SK-N-SH (cell line): ENCODE results near the gene TAS1R3. TPM values are rescaled to one million over a fixed set of nuclear protein-coding genes. Genes with fewer than 3 reads are reported as not detected.
A peak's percentile ranks its signal among the peaks of the same experiment; 100 is the strongest.

ENCODE experiments used
- CTCF ChIA-PET: fragments of 300-600, 350-600 bp; formaldehyde crosslinking; extraction: SDS; loops from one replicate; lab custom pipeline; 2021; lab: Yijun Ruan, JAX
- POLR2A ChIA-PET: fragments of 350-600 bp; sonication (Branson Sonifier 250); formaldehyde crosslinking; extraction: SDS; loops from one replicate; lab custom pipeline; 2020; ENCODE audit warnings: antibody characterized with exemption, inconsistent platforms; lab: Yijun Ruan, JAX
- DNase-seq: peaks from one replicate; pipeline ENCODE4 v3.0.0; 2012
- H2AFZ ChIP-seq: fragments of 200-600 bp; sonication (generic); 2 replicates; pipeline ENCODE4 v1.8.1; 2016; ENCODE audit warnings: antibody characterized with exemption, mild to moderate bottlenecking, low read depth
- H3F3A ChIP-seq: fragments of 200-600 bp; sonication (generic); replicated peaks from 2 replicates; pipeline ENCODE3; 2016; ENCODE audit warnings: antibody characterized with exemption, mild to moderate bottlenecking; ENCODE audit not compliant: insufficient read depth
- H3K27ac ChIP-seq, 2 experiments: fragments of 200-500 bp in 1 of 2; fragments of 200-600 bp in 1 of 2; sonication (Bioruptor generic) in 1 of 2; sonication (generic), shearing (Covaris generic) in 1 of 2; 2 replicates each; pipeline versions ENCODE4 v1.5.1 to v1.6.1; 2014 to 2016; ENCODE audit warnings: low read depth in 2 of 2, inconsistent platforms in 1 of 2, low read length in 1 of 2, mild to moderate bottlenecking in 1 of 2, mixed read lengths in 1 of 2
- H3K27me3 ChIP-seq: fragments of 200-600 bp; sonication (generic), shearing (Covaris generic); 2 replicates; pipeline ENCODE4 v1.6.1; 2016; ENCODE audit warnings: mixed run types; ENCODE audit not compliant: insufficient read depth
- H3K36me3 ChIP-seq, 2 experiments: fragments of 200-500 bp in 1 of 2; fragments of 200-600 bp in 1 of 2; sonication (Bioruptor generic) in 1 of 2; sonication (generic) in 1 of 2; replicated peaks in 1 of 2; 2 replicates each; pipeline versions ENCODE3 to v1.5.1; 2014 to 2016; ENCODE audit warnings: low read length in 1 of 2, mild to moderate bottlenecking in 1 of 2; ENCODE audit not compliant: insufficient read depth in 2 of 2, control insufficient read depth in 1 of 2
- H3K4me1 ChIP-seq, 2 experiments: fragments of 200-500 bp in 1 of 2; fragments of 200-600 bp in 1 of 2; sonication (Bioruptor generic) in 1 of 2; sonication (generic), shearing (Covaris generic) in 1 of 2; 2 replicates each; pipeline versions ENCODE4 v1.5.1 to v1.6.1; 2014 to 2016; ENCODE audit warnings: low read depth in 1 of 2, low read length in 1 of 2, mixed run types in 1 of 2; ENCODE audit not compliant: insufficient read depth in 2 of 2, control insufficient read depth in 1 of 2
- H3K4me2 ChIP-seq: fragments of 200-600 bp; sonication (generic), shearing (Covaris generic); 2 replicates; pipeline ENCODE4 v1.6.1; 2017; ENCODE audit warnings: mixed run types
- H3K4me3 ChIP-seq, 2 experiments: fragments of 200-500 bp in 1 of 2; fragments of 200-600 bp in 1 of 2; sonication (Bioruptor generic) in 1 of 2; sonication (generic), shearing (Covaris generic) in 1 of 2; 2 replicates each; pipeline versions ENCODE4 v1.5.1 to v1.8.1; 2014 to 2016; ENCODE audit warnings: low read depth in 2 of 2, inconsistent platforms in 1 of 2, low read length in 1 of 2, mild to moderate bottlenecking in 1 of 2, mixed read lengths in 1 of 2, moderate library complexity in 1 of 2
- H3K79me2 ChIP-seq: fragments of 200-600 bp; sonication (generic); 2 replicates; pipeline ENCODE4 v1.8.1; 2017; ENCODE audit warnings: mild to moderate bottlenecking; ENCODE audit not compliant: insufficient read depth
- H3K9ac ChIP-seq: fragments of 200-600 bp; sonication (generic); 2 replicates; pipeline ENCODE4 v1.6.1; 2017; ENCODE audit warnings: mixed run types
- H3K9me2 ChIP-seq: fragments of 200-600 bp; sonication (generic); 2 replicates; pipeline ENCODE4 v1.6.1; 2017; ENCODE audit warnings: mixed run types
- H3K9me3 ChIP-seq: fragments of 200-600 bp; sonication (generic); 2 replicates; pipeline ENCODE4 v1.6.1; 2017; ENCODE audit warnings: mixed run types, mild to moderate bottlenecking, moderate library complexity
- H4K20me1 ChIP-seq: fragments of 200-600 bp; sonication (generic); 2 replicates; pipeline ENCODE4 v1.6.1; 2017; ENCODE audit warnings: mild to moderate bottlenecking, mixed run types; ENCODE audit not compliant: insufficient read depth
- CHD2 ChIP-seq: fragments of 150-350 bp; IDR thresholded peaks from 2 replicates; pipeline ENCODE4 v1.6.1; 2018; ENCODE audit warnings: low read length; ENCODE audit not compliant: partially characterized antibody
- CTCF ChIP-seq: fragments of 200-600 bp; sonication (generic); IDR thresholded peaks from 2 replicates; pipeline ENCODE4 v1.6.1; 2017; ENCODE audit warnings: antibody characterized with exemption, mild to moderate bottlenecking, moderate library complexity
- ELF1 ChIP-seq: IDR thresholded peaks from 2 replicates; pipeline ENCODE4 v1.4.0; 2012
- EZH2phosphoT487 ChIP-seq: fragments of 200-600 bp; sonication (generic); IDR thresholded peaks from 2 replicates; pipeline ENCODE4 v1.6.1; 2017; ENCODE audit warnings: low read depth, mixed run types, mild to moderate bottlenecking, antibody characterized with exemption, moderate library complexity, borderline replicate concordance
- FOSL2 ChIP-seq: IDR thresholded peaks from 2 replicates; pipeline ENCODE4 v1.4.0; 2012; ENCODE audit warnings: low read depth, mild to moderate bottlenecking, moderate library complexity, borderline replicate concordance
- FOXJ3 ChIP-seq: sonication (generic); formaldehyde crosslinking; IDR thresholded peaks from 2 replicates; pipeline ENCODE4 v1.5.1; 2020; ENCODE audit warnings: mild to moderate bottlenecking, missing genetic modification reagents
- GATA2 ChIP-seq: sonication (generic); formaldehyde crosslinking; IDR thresholded peaks from 2 replicates; pipeline ENCODE4 v1.5.0; 2020; ENCODE audit warnings: mild to moderate bottlenecking, missing genetic modification reagents
- JUND ChIP-seq: IDR thresholded peaks from 2 replicates; pipeline ENCODE4 v1.4.0; 2012
- MEF2A ChIP-seq: IDR thresholded peaks from 2 replicates; pipeline ENCODE4 v1.4.0; 2012; ENCODE audit warnings: low read depth, borderline replicate concordance
- MXI1 ChIP-seq: IDR thresholded peaks from 2 replicates; pipeline ENCODE4 v1.6.1; 2012; ENCODE audit warnings: mild to moderate bottlenecking, low read depth, low read length, improper control_type of control experiment
- NFIC ChIP-seq: IDR thresholded peaks from 2 replicates; pipeline ENCODE4 v1.4.0; 2012; ENCODE audit warnings: borderline replicate concordance
- POLR2AphosphoS5 ChIP-seq: IDR thresholded peaks from 2 replicates; pipeline ENCODE4 v1.6.1; 2012; ENCODE audit warnings: low read depth, low read length
- RAD21 ChIP-seq: IDR thresholded peaks from 2 replicates; pipeline ENCODE4 v1.6.1; 2012; ENCODE audit warnings: mild to moderate bottlenecking, low read length
- RCOR1 ChIP-seq: fragments of 150-350 bp; IDR thresholded peaks from 2 replicates; pipeline ENCODE4 v1.6.1; 2017; ENCODE audit warnings: antibody characterized with exemption, low read length
- RXRA ChIP-seq: IDR thresholded peaks from 2 replicates; pipeline ENCODE4 v1.4.0; 2012; ENCODE audit warnings: low read depth, mild to moderate bottlenecking, borderline replicate concordance
- SIN3A ChIP-seq: IDR thresholded peaks from 2 replicates; pipeline ENCODE4 v1.6.1; 2012; ENCODE audit warnings: low read depth, mild to moderate bottlenecking, low read length, moderate library complexity, borderline replicate concordance
- TAF1 ChIP-seq: IDR thresholded peaks from 2 replicates; pipeline ENCODE4 v1.6.1; 2012; ENCODE audit warnings: low read depth, mild to moderate bottlenecking, low read length, moderate library complexity, borderline replicate concordance
- TCF12 ChIP-seq: IDR thresholded peaks from 2 replicates; pipeline ENCODE4 v1.4.0; 2012
- ZBTB33 ChIP-seq: IDR thresholded peaks from 2 replicates; pipeline ENCODE4 v1.4.0; 2012; ENCODE audit warnings: low read depth, borderline replicate concordance
- WGBS: methylation state at CpG from one replicate; pipeline ENCODE4 v1.1.6; 2017; ENCODE audit warnings: low lambda C conversion rate; 5-methylcytosine and 5-hydroxymethylcytosine counted together
- polyA plus RNA-seq, 3 experiments: library from polyadenylated mRNA; depleted of rRNA; stranded (reverse); fragments of >200 nt; gene quantifications; 2 replicates each; pipeline ENCODE4 v1.2.3, GENCODE V29; 2012
- TF ChIP-seq, protein P1 (sequence below): fragments of 150-350 bp; IDR thresholded peaks from 2 replicates; pipeline ENCODE4 v1.6.1; 2016; ENCODE audit warnings: mild to moderate bottlenecking, low read depth, low read length

Gene TAS1R3
- polyA plus RNA-seq, 1 of the 3 experiments (the other 2 are of a cell fraction) = 0.08 TPM

DNA sequence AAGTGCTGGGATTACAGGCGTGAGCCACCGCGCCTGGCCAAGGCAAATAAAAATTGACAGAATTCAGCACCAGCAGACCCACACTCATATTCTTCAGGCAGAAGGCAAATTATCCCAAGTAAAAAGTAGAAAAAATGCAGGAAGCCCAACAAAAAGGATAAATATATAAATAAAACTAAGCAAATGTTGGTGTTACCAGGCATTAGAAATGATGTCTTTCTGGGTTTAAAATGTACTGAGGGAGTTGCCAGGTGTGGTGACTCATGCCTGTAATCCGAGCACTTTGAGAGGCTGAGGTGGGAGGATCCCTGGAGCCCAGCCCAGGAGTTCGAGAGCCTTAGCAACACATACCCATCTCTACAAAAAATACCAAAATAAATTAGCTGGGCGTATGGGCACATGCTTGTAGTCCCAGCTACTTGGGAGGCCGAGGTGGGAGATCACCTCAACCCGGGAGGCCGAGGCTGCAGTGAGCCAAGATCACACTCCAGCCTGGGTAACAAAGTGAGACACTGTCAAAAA lies 12.9 kb upstream of the TAS1R3 start:
- Histone ChIP-seq H4K20me1 (peaks cover 56% of the 10 kb centered on the region), H3K79me2 (peaks cover 73% of the 10 kb centered on the region)
- POLR2A ChIA-PET = no interaction called here

More for the DNA sequence above, 12.9 kb upstream of the TAS1R3 start:
- Histone ChIP-seq H3F3A (peaks cover 14% of the 10 kb centered on the region), H3K4me3 (no peak overlapping the region), H3K9ac (peak overlapping the region; percentile 10; the same call in 1 of the 2 replicates), H3K4me1 (peaks cover 4 to 8% of the 10 kb centered on the region in 2 experiments; a peak in 2 of 4 replicates), H3K9me3 (no peaks in the 10 kb centered on the region), H3K9me2 (no peaks in the 10 kb centered on the region), H3K36me3 (peaks cover 12 to 52% of the 10 kb centered on the region in 2 experiments), H3K27ac (peak overlapping the region in 1 of 2 experiments; percentile 86; a peak in 2 of 4 replicates), H2AFZ (no peak overlapping the region), H3K4me2 (peak overlapping the region; percentile 44; the same call in 1 of the 2 replicates), H3K27me3 (no peaks in the 10 kb centered on the region)
- CTCF ChIA-PET = interaction anchor here (1.0 kb wide), 1 partner anchor 8 kb away, joined by 3 read pairs; no protein-coding TSS in a partner anchor
- 43% methylated on average over 9 of the region's 9 CpGs for WGBS
- TF ChIP-seq RXRA = no peak
- TF ChIP-seq TAF1 = no peak
- TF ChIP-seq FOSL2 = peak; percentile 71
- no peak for TF ChIP-seq CTCF
- 0 out of 2 replicates have a peak, but pooled peaks have one; percentile 43 for TF ChIP-seq SIN3A
- no peak for TF ChIP-seq EZH2phosphoT487
- no peak for TF ChIP-seq MXI1
- peak; percentile 64; the same call in 1 of the 2 replicates for TF ChIP-seq JUND
- TF ChIP-seq NFIC = peak; percentile 58
- no peak for TF ChIP-seq RCOR1
- peak; percentile 29; the same call in 1 of the 2 replicates for TF ChIP-seq TCF12
- no peak for TF ChIP-seq GATA2
- TF ChIP-seq POLR2AphosphoS5 = 0 out of 2 replicates have a peak, but pooled peaks have one; percentile 23
- no peak for TF ChIP-seq MEF2A
- TF ChIP-seq CHD2 = no peak
- no peak for TF ChIP-seq ELF1
- TF ChIP-seq FOXJ3 (CRISPR knock-in tag) = no peak
- TF ChIP-seq RAD21 = no peak
- TF ChIP-seq ZBTB33 = 0 out of 2 replicates have a peak, but pooled peaks have one; percentile 12
- TF ChIP-seq, protein P1, sequence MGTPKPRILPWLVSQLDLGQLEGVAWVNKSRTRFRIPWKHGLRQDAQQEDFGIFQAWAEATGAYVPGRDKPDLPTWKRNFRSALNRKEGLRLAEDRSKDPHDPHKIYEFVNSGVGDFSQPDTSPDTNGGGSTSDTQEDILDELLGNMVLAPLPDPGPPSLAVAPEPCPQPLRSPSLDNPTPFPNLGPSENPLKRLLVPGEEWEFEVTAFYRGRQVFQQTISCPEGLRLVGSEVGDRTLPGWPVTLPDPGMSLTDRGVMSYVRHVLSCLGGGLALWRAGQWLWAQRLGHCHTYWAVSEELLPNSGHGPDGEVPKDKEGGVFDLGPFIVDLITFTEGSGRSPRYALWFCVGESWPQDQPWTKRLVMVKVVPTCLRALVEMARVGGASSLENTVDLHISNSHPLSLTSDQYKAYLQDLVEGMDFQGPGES = no peak
- no peak for DNase-seq
